ENCODE results near the gene YJEFN3.

DNA sequence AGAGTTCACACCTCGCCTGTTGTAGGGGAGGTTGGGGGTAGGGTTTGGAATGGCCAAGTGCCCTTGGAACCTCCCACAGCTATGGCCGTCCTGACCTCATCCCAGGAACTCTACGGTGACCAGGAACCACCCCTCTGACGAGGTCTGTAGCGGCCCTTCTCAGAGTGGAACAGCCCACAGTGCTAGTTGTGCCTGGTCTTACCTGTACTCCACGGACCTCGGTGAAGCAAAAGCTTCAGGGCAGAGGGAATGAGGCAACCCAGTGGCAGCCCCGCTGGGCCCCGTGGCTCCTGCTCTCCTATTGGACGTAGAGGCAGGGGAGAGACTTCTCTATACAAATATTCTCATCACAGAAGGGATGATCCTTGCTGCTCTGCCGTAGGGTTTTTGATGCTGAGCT, 20.5 kb upstream of the YJEFN3 start:
- TF ChIP-seq, protein P1, sequence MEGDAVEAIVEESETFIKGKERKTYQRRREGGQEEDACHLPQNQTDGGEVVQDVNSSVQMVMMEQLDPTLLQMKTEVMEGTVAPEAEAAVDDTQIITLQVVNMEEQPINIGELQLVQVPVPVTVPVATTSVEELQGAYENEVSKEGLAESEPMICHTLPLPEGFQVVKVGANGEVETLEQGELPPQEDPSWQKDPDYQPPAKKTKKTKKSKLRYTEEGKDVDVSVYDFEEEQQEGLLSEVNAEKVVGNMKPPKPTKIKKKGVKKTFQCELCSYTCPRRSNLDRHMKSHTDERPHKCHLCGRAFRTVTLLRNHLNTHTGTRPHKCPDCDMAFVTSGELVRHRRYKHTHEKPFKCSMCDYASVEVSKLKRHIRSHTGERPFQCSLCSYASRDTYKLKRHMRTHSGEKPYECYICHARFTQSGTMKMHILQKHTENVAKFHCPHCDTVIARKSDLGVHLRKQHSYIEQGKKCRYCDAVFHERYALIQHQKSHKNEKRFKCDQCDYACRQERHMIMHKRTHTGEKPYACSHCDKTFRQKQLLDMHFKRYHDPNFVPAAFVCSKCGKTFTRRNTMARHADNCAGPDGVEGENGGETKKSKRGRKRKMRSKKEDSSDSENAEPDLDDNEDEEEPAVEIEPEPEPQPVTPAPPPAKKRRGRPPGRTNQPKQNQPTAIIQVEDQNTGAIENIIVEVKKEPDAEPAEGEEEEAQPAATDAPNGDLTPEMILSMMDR (conservative IDR thresholded peaks at IDR 0.05 in 1 of 2, IDR thresholded peaks at IDR 0.05 in 1 of 2; ENCODE audit: extremely low read depth in 1 of 2, insufficient read depth in 1 of 2, low read depth in 1 of 2, low read length in 2 of 2): no peak
- no peak for TF ChIP-seq EZH2 (IDR thresholded peaks at IDR 0.05; ENCODE audit: borderline replicate concordance, low read length)
